Measurements from ENCODE around the gene FCRL2.
"Not testable (repeated sequence)": the region's sequence is repeated elsewhere in the genome, so short reads cannot be mapped to it uniquely, and the experiment has no call there.

FCRL2 gene

GRCh38 chr1:157751283-157751682 lies 25.6 kb downstream of the FCRL2 start:
- DNase-seq = no peak

- no peak for DNase-seq
Measured at GRCh38 chr1:157748262-157748817, 28.6 kb downstream of the FCRL2 start.

GRCh38 chr1:157739229-157739901 lies 37.6 kb downstream of the FCRL2 start:
- no peak for DNase-seq

- not testable (repeated sequence) for DNase-seq
Measured at GRCh38 chr1:157735991-157736390, 40.9 kb downstream of the FCRL2 start.

- no peak for DNase-seq
Measured at GRCh38 chr1:157734321-157734720, 42.6 kb downstream of the FCRL2 start.

- no peak for DNase-seq
Measured at GRCh38 chr1:157732755-157733154, 44.2 kb downstream of the FCRL2 start.

GRCh38 chr1:157725221-157725577 lies 51.7 kb downstream of the FCRL2 start:
- DNase-seq = no peak

- DNase-seq = no peak
Measured at GRCh38 chr1:157724537-157725220, 52.3 kb downstream of the FCRL2 start.

GRCh38 chr1:157723157-157723556 lies 53.8 kb downstream of the FCRL2 start:
- no peak for DNase-seq

GRCh38 chr1:157721985-157722384 lies 54.9 kb downstream of the FCRL2 start:
- no peak for DNase-seq

- DNase-seq = no peak
Measured at GRCh38 chr1:157715736-157716135, 61.2 kb downstream of the FCRL2 start.

- no peak for DNase-seq
Measured at GRCh38 chr1:157711802-157712201, 65.1 kb downstream of the FCRL2 start.

- DNase-seq = no peak
Measured at GRCh38 chr1:157704878-157705277, 72.1 kb downstream of the FCRL2 start.

- no peak for DNase-seq
Measured at GRCh38 chr1:157703981-157704380, 73.0 kb downstream of the FCRL2 start.

- DNase-seq = no peak
Measured at GRCh38 chr1:157702308-157702825, 74.6 kb downstream of the FCRL2 start.

- no peak for DNase-seq
Measured at GRCh38 chr1:157700732-157701131, 76.2 kb downstream of the FCRL2 start, which contains the start of gene FCRL3. Gene FCRL3, minus strand, starts transcription at chr1:157700769. Its CDS starts 280 bp downstream, at chr1:157700489.

- DNase-seq = no peak
Measured at GRCh38 chr1:157700305-157700704, 76.6 kb downstream of the FCRL2 start.

GRCh38 chr1:157697781-157698569 lies 79.0 kb downstream of the FCRL2 start:
- no peak for DNase-seq

- no peak for DNase-seq
Measured at GRCh38 chr1:157696966-157697628, 79.8 kb downstream of the FCRL2 start.
